Measurements from ENCODE around the gene AQP1.

- TF ChIP-seq TAF1 (IDR thresholded peaks at IDR 0.05; ENCODE audit: borderline replicate concordance, low read depth, low read length) (no peak), POLR2A (IDR thresholded peaks at IDR 0.05; ENCODE audit: low read depth, low read length) (no peak)
Observed at GRCh38 chr7:30938435-30939316, 27.0 kb downstream of the AQP1 start.

All from GM12892 (cell line).